NCI-H2227 (cell line): Measurements from ENCODE around the gene CFAP100.

Experiments
- DNase-seq: peaks from one replicate; lab custom pipeline; 2025; ENCODE audit not compliant: unreplicated experiment; lab: John Stamatoyannopoulos, UW

The CFAP100 gene

DNA sequence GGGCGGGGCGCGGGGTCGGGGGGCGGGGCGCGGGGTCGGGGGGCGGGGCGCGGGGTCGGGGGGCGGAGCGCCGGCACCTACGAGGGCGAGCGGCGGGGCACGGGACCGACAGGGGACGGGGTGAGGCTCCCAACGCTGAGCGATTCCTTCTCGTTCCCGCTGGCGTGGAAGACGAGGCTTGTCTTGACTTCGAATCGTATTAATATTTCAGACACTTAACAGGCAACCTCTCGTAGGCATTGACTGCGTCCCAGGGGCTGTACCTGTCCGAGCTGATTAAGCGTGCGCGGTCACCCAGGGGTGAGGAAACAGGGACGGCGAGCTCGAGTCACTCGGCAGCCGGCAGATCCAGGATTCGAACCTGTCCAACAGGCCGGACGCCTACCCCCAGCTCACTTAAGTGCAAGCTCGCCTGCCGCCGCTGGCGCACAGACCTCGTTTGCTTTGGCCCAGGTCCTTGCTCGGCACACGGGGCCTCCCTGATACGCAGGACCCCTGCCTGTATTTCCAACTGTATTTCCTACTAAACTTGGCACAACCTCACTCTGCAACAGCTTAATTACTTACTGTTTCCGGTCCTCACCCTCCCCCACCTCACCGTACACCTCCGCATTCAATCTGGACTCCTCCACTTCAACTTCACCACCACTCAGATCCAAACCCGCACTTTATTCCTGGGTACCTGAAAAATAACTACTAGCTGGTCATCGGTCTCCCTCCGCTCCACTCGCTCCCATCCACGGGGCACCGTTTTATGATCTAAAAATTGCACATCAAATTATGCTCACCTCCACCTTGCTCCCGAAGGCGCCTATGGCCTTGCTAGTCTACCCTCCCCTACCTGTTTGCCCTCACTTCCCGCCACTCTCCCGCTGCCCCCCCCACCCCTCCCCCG, 81.7 kb downstream of the CFAP100 start:
- DNase-seq = peak; percentile 65

DNA sequence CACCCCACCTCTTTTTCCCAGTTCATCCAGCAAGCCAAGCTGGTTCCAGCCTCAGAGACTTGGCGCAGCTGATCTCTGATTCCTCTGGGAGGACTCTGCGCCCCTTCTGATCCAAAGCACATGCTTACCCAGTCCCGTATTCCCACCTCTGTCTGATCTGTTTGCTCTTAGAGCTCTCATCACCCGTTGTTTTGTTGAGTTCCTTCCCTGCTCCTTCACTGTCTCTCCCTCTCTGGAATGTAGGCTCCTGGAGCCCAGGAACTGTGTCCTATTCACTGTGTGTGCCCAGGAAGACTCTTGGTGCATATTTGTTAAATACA, 82.3 kb downstream of the CFAP100 start:
- DNase-seq = no peak

DNA sequence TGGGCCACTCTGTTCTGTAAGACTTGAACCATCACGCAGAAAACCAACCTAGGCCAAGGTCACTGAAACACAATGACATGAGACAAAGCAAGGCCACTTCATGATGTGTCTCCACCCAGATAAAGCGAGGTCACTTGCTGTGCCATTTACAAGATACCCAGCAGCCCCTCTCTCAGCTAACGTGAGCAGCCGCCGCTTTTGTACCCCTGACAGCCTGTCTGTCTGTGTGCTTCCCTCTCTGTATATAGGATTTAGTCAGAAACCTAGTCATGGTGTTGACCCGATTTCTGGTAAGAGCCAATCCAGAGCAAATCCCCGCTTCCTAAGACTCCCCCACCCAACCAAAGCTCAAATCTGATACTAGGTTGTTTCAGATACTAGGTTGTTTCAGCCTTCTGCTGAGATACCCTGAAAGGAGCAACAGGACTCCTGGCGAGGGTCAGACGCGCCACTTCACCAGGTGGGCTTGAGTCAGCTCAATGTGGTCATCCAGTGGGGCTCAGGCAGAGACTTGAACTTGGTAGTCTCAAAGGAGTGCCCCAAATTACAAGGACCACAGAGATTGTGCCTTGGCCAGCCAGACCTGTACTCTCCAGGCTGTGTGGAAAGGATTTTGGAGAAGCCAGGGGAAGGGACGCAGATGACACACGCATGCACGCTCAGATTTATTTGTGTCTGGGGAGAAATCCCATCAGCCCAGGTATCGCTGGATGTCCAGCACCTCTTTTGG, 84.0 kb downstream of the CFAP100 start:
- no peak for DNase-seq

- no peak for DNase-seq
Measured at GRCh38 chr3:126479642-126480041, 84.9 kb downstream of the CFAP100 start.

- DNase-seq = no peak
Measured at GRCh38 chr3:126480206-126480605, 85.5 kb downstream of the CFAP100 start.

DNA sequence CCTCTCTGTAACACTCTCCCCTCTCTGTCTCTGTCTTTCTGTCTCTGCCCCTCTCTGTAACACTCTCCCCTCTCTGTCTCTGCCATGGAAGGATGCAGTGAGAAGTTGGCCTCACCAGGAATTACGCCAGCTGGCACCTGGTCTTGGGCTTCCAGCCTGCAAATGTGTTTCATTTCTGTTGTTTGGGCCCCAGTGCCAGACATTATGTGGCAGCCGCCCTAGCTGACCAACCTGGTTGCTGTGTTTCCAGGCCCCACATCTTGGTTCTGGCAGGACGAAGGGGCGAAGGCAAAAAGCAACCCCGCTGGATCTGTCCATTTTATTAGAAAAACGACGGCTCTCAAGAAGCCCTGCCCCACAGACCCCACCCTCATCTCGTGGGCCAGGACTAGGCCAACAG, 86.2 kb downstream of the CFAP100 start:
- no peak for DNase-seq

- no peak for DNase-seq
Measured at GRCh38 chr3:126481808-126482502, 87.2 kb downstream of the CFAP100 start.

GRCh38 chr3:126482503-126483255, 88.0 kb downstream of the CFAP100 start:
- DNase-seq = no peak

GRCh38 chr3:126483321-126483761, 88.6 kb downstream of the CFAP100 start:
- DNase-seq = no peak

DNA sequence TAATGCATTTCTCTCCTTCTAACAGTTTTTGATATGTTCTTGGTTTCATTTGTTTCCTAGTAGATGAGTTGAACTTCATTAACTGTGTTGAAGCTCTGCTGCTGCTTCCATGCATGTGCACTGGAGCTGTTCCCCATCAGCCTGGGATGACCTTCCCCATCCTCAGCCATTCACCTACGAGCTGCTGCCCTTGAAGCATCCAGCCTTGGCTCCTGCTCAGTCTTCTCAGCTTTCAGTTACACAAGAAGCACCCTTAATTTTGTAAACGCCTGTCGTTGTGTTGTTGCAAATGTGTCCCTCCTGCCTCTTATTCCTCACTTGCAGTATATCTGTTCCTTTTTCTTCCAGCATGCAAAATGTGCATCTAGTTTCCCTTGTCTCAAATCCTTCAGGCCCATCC, 89.4 kb downstream of the CFAP100 start:
- no peak for DNase-seq

DNA sequence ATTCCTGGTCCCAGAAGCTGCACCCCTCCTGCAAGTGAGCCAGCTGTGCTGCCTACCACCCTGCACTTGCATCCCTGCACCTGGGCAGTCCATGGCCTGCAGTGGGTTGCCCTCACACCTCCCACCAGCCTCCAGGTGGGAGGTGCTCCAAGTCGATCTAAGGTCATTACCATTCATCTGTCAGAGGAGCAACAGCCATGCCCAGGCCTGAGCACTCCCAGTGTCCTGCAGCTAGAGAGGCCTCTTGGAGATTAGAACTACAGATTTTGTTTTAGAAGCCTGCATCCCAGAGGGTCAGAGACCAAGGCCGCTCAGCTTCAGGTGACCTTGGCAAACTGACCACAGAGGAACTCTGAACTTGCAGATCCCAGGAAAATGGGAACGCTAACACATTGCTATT, 90.0 kb downstream of the CFAP100 start:
- DNase-seq = no peak

- no peak for DNase-seq
Measured at GRCh38 chr3:126485176-126485897, 90.6 kb downstream of the CFAP100 start.

DNA sequence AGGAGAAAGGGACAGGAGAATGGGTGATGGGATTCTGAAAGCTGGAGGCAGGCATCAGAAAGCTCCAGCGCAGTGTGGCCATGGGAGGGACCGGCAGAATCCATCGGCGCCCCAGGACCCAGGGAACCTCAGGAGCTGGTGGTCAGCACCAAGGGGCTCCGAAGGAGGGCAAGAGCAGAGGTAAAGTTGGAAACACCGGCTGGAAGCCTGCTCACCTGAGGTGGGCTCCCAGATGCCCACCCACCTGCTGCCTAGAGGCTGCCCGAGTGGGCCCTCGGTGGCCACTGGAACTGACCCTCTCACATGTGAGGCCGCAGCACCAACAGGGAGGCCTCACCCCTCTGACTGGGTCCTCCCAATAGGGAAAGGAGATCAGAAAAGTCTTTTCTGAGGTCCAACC, 91.2 kb downstream of the CFAP100 start:
- no peak for DNase-seq
